GM21619 (cell line): ENCODE data around the gene GP2.
"Not testable (repeated sequence)": the region's sequence is repeated elsewhere in the genome, so short reads cannot be mapped to it uniquely, and the experiment has no call there.

Experiments used
- ATAC-seq: cut with Tn5 transposase; IDR thresholded peaks from one replicate; pipeline ENCODE4 v1.9.1; 2021; ENCODE audit not compliant: unreplicated experiment

The GP2 gene

DNA sequence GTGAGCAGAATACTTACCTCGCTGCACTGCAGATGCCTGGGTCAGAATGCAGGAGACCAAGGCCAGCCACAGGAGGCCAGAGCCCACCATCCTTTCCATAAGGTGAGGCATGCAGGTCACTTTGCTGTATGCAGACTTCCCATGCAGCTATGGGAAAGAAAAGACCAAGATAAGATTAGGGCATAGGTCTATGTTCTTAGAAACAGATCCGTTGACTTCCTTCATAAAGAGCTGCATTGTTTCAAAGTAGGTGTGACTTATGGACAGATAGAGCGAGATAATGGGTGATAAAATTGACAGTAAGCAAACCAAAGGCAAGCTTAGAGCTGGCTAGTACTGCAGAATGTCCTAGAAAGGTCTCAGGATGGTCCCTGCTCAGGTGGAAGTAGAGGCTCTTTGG is 992 bp downstream of the GP2 start:
- ATAC-seq: no peak

DNA sequence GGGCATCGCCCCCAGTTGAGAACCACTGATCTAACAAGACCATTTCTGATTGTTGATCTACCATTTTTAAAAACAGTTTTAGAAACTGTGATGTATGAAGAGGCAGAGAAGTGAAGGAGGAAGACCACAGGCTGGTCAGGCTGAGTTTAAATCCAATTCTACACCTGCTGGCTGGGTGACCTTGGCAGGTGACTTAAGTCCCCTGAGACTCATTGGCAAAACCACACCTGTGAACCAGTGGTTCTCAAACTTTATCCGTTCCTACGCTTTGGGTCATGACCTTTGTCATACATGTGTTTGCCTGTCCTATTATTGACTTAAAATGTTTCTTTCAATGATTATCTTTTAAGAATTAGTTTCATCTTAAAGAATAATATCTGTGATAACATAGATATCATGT is 2.3 kb downstream of the GP2 start:
- ATAC-seq: no peak

DNA sequence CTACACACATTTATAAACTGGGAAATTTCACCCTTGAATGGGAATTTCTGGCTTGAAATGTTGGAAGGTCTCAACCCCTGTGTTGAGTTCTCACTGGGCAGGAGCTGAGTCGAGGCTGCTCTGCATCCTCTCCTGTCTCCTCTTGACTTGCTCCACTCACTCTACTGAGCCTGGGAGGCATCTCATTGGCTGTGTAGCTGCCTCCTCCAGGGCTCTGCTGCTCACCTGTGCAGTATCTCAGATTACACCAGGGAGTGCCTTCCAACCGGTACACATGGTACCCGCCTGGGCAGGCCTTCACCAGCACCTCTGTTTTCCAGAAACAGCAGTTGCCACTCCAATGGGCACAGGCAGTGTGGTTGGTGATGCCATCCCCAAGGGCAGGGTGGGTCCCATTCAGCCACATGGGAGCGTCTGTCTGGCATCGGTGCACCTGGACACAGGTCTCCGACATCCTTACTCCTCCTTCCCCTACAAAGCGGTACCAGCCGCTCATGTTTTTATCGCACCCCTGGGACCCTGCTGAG is 3.7 kb downstream of the GP2 start:
- ATAC-seq: no peak

DNA sequence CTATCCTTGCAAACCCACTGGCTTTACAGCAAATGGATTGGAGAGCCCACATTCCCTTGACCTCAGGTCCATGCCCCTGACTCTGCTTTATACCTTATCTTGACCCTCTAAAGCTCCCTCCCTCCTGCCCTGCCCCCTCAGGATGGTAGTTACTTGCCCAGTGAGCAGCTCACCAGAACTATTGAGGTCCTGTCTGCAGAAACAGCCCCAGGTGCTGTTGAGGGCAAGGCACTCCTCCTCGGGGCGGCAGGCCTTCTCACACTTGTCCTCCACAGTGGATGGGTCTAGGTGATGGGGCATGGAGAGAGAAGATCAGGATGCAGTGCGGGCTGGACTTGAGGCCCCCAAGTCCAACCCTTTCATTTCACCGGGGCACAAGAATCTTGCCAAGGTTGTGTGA is 4.6 kb downstream of the GP2 start:
- no peak for ATAC-seq

GRCh38 chr16:20321671-20322070 is 5.6 kb downstream of the GP2 start:
- no peak for ATAC-seq

DNA sequence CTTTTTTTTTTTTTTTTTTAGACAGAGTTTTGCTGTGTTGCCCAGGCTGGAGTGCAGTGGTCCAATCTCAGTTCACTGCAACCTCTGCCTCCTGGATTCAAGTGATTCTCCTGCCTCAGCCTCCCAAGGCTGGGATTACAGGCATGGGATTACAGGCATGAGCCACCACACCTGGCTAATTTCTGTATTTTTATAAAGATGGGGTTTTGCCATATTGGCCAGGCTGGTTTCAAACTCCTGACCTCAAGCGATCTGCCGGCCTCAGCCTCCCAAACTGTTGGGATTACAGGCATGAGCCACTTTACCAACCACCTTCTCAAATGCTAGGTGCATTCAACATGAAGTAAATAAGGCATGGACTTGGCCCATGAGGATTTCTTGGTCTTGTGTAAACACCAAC is 6.3 kb downstream of the GP2 start:
- not testable (repeated sequence) for ATAC-seq

- ATAC-seq: no peak
These were observed 6.7 kb downstream of the GP2 start for GRCh38 chr16:20320592-20320991.

DNA sequence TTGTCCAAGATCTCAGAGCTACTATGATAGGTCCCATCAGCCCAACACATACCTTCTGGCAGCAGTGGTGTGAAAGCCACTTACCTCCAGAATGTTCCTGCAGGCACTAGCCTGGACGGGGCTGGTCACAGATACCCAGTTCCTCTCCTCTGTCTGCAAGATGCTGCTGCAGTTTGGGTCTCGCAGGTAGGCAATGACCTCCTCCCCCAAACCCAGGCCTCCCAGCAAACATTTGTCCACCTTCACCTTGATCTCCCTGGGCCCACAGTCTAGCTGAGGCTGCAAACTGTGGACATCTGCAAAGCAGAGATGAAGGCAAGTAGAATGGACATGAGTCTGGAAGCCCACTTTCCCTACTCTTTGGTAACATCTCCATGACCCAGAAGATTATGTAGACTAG is 7.1 kb downstream of the GP2 start:
- ATAC-seq: no peak

- ATAC-seq: no peak
These were observed 7.9 kb downstream of the GP2 start for GRCh38 chr16:20319406-20319805.

DNA sequence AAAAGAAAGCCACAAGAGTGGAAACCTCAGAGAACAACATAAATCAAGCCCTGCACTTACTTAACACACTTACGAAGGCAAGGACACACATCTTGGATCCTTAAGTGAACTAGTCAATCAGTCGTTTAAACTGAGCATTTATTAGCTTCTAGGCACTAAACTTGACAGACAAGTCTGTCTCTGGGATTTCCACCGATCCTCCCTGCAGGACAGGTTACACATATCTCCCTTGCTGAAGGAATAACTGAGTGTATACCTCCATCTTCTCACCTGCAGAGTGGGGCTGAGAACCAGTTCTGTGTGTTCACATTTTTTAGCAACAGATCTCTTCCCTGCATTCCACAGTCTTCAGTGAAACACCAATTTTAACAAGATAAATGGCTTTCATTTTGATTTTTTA is 8.9 kb downstream of the GP2 start:
- no peak for ATAC-seq

DNA sequence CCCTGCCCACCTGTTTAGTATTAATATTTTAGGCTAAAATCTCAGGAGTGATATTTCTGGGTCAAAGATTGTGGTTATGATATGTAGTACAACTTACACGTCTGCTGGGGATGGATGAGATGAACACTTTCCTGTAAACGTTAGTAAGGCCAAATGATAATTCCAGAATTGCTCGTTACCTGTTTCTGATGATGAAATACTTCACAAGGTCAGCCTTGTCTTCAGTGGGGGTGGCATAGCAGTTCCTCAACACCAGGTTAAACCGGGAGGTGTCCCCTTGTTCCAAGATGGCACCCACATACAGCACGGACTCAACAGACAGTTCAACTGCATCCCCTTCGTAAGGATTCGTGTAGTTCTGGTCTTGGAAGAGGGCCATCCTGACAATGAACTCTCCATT is 9.3 kb downstream of the GP2 start:
- ATAC-seq: no peak

GRCh38 chr16:20317117-20317516 is 10.2 kb downstream of the GP2 start:
- ATAC-seq: no peak

DNA sequence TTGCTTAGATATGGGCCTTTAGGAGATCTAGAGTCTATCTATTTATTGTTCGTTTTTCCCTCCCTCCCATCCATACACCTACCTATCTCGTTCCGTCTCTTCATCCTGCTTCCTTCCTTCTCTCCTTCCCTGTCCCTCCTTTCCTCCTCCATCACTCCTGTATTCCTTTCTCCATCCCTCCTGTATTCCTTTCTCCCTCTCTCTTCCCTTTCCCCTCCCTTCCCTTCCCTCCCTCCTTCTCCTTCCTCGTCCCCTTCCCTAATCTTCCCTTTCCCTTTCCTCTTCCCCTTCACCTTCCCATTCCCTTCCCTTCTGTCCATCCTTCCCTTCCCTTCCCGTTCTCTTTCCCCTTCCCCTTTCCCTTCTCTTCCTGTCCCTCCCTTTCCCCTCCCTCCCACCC is 10.6 kb downstream of the GP2 start:
- no peak for ATAC-seq

DNA sequence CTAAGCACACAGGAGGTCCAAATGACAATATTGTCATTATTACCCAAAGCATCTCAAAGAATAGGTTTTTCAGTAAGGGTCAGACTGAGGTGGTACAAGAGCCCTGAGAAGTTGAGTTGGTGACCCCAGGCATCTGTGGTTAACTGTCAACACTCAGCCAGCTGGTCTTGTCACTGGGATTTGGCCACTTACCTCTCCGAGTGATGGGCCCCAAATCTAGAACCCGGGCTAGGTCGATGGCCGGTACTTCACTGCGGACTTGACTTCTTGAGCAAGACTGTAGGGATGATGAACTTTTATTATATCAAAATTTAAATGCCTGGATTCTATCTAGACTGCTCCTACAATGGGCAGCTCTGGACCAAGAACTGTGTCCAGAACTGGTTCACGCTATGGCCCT is 11.5 kb downstream of the GP2 start:
- ATAC-seq: no peak

GRCh38 chr16:20314575-20314974 is 12.7 kb downstream of the GP2 start:
- no peak for ATAC-seq

- no peak for ATAC-seq
These were observed 13.6 kb downstream of the GP2 start for GRCh38 chr16:20313741-20314140.

DNA sequence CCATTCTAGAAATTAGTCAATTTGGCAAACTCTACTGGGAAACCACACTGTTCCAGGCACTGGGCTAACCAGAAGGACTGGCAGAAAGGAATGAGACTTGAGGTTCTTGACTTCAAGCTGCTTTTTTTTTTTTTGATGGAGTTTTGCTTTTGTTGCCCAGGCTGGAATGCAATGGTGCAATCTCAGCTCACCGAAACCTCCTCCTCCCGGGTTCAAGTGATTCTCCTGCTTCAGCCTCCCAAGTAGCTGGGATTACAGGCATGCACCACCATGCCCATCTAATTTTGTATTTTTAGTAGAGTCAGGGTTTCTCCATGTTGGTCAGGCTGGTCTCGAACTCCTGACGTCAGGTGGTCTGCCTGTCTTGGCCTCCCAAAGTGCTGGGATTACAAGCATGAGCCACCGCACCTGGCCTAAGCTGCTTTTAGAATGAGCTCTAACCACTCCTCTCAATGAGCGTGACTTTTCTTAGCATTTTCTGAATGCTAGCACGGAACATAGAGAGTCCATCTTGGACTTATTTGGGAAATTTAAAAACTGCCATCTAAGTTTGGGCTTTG is 14.7 kb downstream of the GP2 start:
- ATAC-seq: not testable (repeated sequence)

DNA sequence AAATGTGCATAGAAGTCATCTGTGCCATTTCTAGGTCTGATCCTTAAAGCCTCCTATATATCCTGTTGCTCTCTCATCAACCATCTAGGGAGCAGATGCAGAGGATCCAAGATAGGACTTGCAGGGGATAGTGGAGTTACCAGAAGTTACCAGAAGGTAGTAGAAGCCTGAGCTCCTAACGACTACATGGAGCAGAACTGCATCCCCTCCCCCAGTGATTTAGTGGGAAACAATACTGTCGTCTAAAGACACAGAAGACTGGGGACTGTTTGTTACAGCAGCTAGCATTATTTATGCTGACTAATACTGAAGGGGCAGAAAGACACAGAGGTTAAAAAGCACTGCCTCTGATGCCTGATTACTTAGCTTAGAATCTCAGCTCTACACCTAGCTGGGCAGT is 15.8 kb downstream of the GP2 start:
- no peak for ATAC-seq

GRCh38 chr16:20310421-20311395 is 16.6 kb downstream of the GP2 start:
- ATAC-seq: no peak

DNA sequence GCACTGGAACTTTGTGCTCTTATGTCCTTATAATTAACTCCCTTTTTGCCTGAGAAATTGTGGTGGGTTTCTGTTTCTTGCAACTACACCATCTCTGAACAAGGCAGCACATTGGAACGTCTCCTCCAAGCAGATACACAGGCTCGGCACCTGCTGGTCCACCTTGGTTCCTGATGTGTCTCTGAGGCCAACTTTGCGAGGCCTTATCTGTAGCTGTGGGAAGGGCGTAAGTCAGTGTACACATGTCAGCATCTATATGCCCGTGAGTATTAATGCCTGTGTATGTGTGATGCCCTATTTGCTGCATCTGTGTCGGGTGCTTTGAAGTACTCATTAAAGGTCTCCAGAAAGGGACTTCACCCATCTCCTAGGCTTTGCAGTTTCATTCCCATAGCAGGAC is 17.5 kb downstream of the GP2 start:
- no peak for ATAC-seq

- no peak for ATAC-seq
These were observed 18.3 kb downstream of the GP2 start for GRCh38 chr16:20308801-20309590.

- no peak for ATAC-seq
These were observed 19.0 kb downstream of the GP2 start for GRCh38 chr16:20308266-20308665.
